Hepatocyte (in vitro differentiated cells): ENCODE results near the gene EEF2. TPM values are rescaled to one million over a fixed set of nuclear protein-coding genes. Genes with fewer than 3 reads are reported as not detected.

Source experiments
- DNase-seq: peaks from one replicate; pipeline ENCODE4 v3.0.0-alpha.2; 2016; ENCODE audit warnings: low spot score
- H2AFZ ChIP-seq: fragments of 200-600 bp; sonication (generic); 2 replicates; pipeline ENCODE4 v1.6.0; 2016; ENCODE audit warnings: antibody characterized with exemption, mild to moderate bottlenecking
- H3K27ac ChIP-seq: fragments of 200-600 bp; sonication (generic); 2 replicates; pipeline ENCODE4 v1.5.1; 2016; ENCODE audit warnings: mild to moderate bottlenecking
- H3K27me3 ChIP-seq: fragments of 200-600 bp; sonication (generic); 2 replicates; pipeline ENCODE4 v1.6.1; 2016
- H3K36me3 ChIP-seq: fragments of 200-600 bp; sonication (generic); replicated peaks from 2 replicates; pipeline ENCODE4 v1.5.1; 2016; ENCODE audit warnings: low read depth; ENCODE audit not compliant: insufficient read depth
- H3K4me1 ChIP-seq: fragments of 200-600 bp; sonication (generic); 2 replicates; pipeline ENCODE4 v1.5.1; 2016; ENCODE audit warnings: mild to moderate bottlenecking, moderate library complexity; ENCODE audit not compliant: insufficient read depth
- H3K4me2 ChIP-seq: fragments of 200-600 bp; sonication (generic); 2 replicates; pipeline ENCODE4 v1.6.0; 2016
- H3K4me3 ChIP-seq: fragments of 200-600 bp; sonication (generic); 2 replicates; pipeline ENCODE4 v1.5.1; 2016; ENCODE audit warnings: mild to moderate bottlenecking
- H3K79me2 ChIP-seq: fragments of 200-600 bp; sonication (generic); 2 replicates; pipeline ENCODE4 v1.6.0; 2017; ENCODE audit warnings: mild to moderate bottlenecking
- H3K9me2 ChIP-seq: fragments of 200-600 bp; sonication (generic); replicated peaks from 2 replicates; pipeline ENCODE4 v1.6.0; 2017; ENCODE audit warnings: mild to moderate bottlenecking; ENCODE audit not compliant: insufficient read depth
- H3K9me3 ChIP-seq: fragments of 200-600 bp; sonication (generic); 2 replicates; pipeline ENCODE4 v1.5.1; 2016; ENCODE audit warnings: low read depth, mild to moderate bottlenecking
- H4K20me1 ChIP-seq: fragments of 200-600 bp; sonication (generic); 2 replicates; pipeline ENCODE4 v1.6.0; 2016; ENCODE audit warnings: mild to moderate bottlenecking; ENCODE audit not compliant: insufficient read depth, poor library complexity, severe bottlenecking
- CTCF ChIP-seq: fragments of 200-600 bp; sonication (generic); IDR thresholded peaks from 2 replicates; pipeline ENCODE4 v1.5.1; 2016; ENCODE audit warnings: antibody characterized with exemption, mild to moderate bottlenecking; ENCODE audit not compliant: poor library complexity
- EZH2 ChIP-seq: fragments of 200-600 bp; sonication (generic); IDR thresholded peaks from 2 replicates; pipeline ENCODE4 v1.6.1; 2016; ENCODE audit warnings: antibody characterized with exemption, mild to moderate bottlenecking, borderline replicate concordance
- EZH2phosphoT487 ChIP-seq: fragments of 200-600 bp; sonication (generic); IDR thresholded peaks from one replicate; pipeline ENCODE4 v1.6.1; 2018; ENCODE audit warnings: antibody characterized with exemption, mild to moderate bottlenecking, low read depth, moderate library complexity; ENCODE audit not compliant: unreplicated experiment, severe bottlenecking
- WGBS: methylation state at CpG from one replicate; pipeline ENCODE4 v1.1.6; 2016; ENCODE audit warnings: low lambda C conversion rate; ENCODE audit errors: missing lambda C conversion rate; 5-methylcytosine and 5-hydroxymethylcytosine counted together
- polyA plus RNA-seq: library from polyadenylated mRNA; unstranded; fragments of >200 nt; fragmentation: Nextera tagmentation; extraction: Ambion mirVana; gene quantifications from 2 replicates; pipeline ENCODE4 v1.2.1, GENCODE V29; 2016
- total RNA-seq: library from RNA; depleted of rRNA; stranded (reverse); fragments of >200 nt; gene quantifications from 2 replicates; pipeline ENCODE4 v1.2.3, GENCODE V29; 2014

Gene EEF2
- total and polyA plus RNA-seq, 2 experiments from 2014 or later: 526 to 1,740 TPM

GRCh38 chr19:4032436-4032835 lies 47.2 kb upstream of the EEF2 start:
- TF ChIP-seq CTCF: no peak
- TF ChIP-seq EZH2phosphoT487: no peak
- no peak for TF ChIP-seq EZH2
- no peaks in the 10 kb centered on the region for H3K27me3 ChIP-seq
- no peak for DNase-seq
- H3K36me3 ChIP-seq: no peaks in the 10 kb centered on the region
- H3K4me3 ChIP-seq: no peak overlapping the region
- no peaks in the 10 kb centered on the region for H3K9me3 ChIP-seq
- no peaks in the 10 kb centered on the region for H3K4me1 ChIP-seq
- 85% methylated on average over 16 of the region's 16 CpGs for WGBS
- no peak overlapping the region for H3K27ac ChIP-seq
- H3K9me2 ChIP-seq: no peaks in the 10 kb centered on the region
- no peak overlapping the region for H3K4me2 ChIP-seq
- no peaks in the 10 kb centered on the region for H4K20me1 ChIP-seq
- H3K79me2 ChIP-seq: no peaks in the 10 kb centered on the region
- no peak overlapping the region for H2AFZ ChIP-seq

- no peaks in the 10 kb centered on the region for H3K79me2 ChIP-seq
- TF ChIP-seq EZH2 (no peak), EZH2phosphoT487 (no peak), CTCF (no peak)
- no peaks in the 10 kb centered on the region for H4K20me1 ChIP-seq
- H3K4me1 ChIP-seq: no peaks in the 10 kb centered on the region
- no peak overlapping the region for H3K4me2 ChIP-seq
- no peaks in the 10 kb centered on the region for H3K27me3 ChIP-seq
- H3K27ac ChIP-seq: no peak overlapping the region
- H3K9me2 ChIP-seq: no peaks in the 10 kb centered on the region
- H3K9me3 ChIP-seq: no peaks in the 10 kb centered on the region
- H3K36me3 ChIP-seq: no peaks in the 10 kb centered on the region
- WGBS: 91% methylated on average over 10 of the region's 11 CpGs
- H2AFZ ChIP-seq: no peak overlapping the region
- DNase-seq: no peak
- no peak overlapping the region for H3K4me3 ChIP-seq
Measured at GRCh38 chr19:4031420-4031819, 46.2 kb upstream of the EEF2 start.

GRCh38 chr19:4030981-4031380 lies 45.7 kb upstream of the EEF2 start:
- Histone ChIP-seq H3K9me2 (no peaks in the 10 kb centered on the region), H3K79me2 (no peaks in the 10 kb centered on the region), H3K4me3 (no peak overlapping the region), H3K9me3 (no peaks in the 10 kb centered on the region), H2AFZ (no peak overlapping the region), H3K4me1 (no peaks in the 10 kb centered on the region), H4K20me1 (no peaks in the 10 kb centered on the region), H3K36me3 (no peaks in the 10 kb centered on the region), H3K27me3 (no peaks in the 10 kb centered on the region), H3K27ac (no peak overlapping the region), H3K4me2 (no peak overlapping the region)
- DNase-seq: no peak
- WGBS: 84% methylated on average over 9 of the region's 9 CpGs
- TF ChIP-seq CTCF: no peak
- no peak for TF ChIP-seq EZH2
- no peak for TF ChIP-seq EZH2phosphoT487

GRCh38 chr19:4030552-4030951 lies 45.3 kb upstream of the EEF2 start:
- TF ChIP-seq CTCF: no peak
- no peak for TF ChIP-seq EZH2phosphoT487
- TF ChIP-seq EZH2: no peak
- no peaks in the 10 kb centered on the region for H3K36me3 ChIP-seq
- WGBS: 96% methylated on average over 5 of the region's 6 CpGs

More at GRCh38 chr19:4030552-4030951, 45.3 kb upstream of the EEF2 start:
- H2AFZ ChIP-seq: no peak overlapping the region
- H3K9me2 ChIP-seq: no peaks in the 10 kb centered on the region
- no peaks in the 10 kb centered on the region for H3K9me3 ChIP-seq
- H3K79me2 ChIP-seq: no peaks in the 10 kb centered on the region
- no peaks in the 10 kb centered on the region for H4K20me1 ChIP-seq
- H3K4me3 ChIP-seq: no peak overlapping the region
- H3K4me1 ChIP-seq: no peaks in the 10 kb centered on the region
- H3K27ac ChIP-seq: no peak overlapping the region
- no peaks in the 10 kb centered on the region for H3K27me3 ChIP-seq
- no peak for DNase-seq
- no peak overlapping the region for H3K4me2 ChIP-seq
